Measurements from ENCODE around the gene SCFD2. TPM values are rescaled to one million over a fixed set of nuclear protein-coding genes. Genes with fewer than 3 reads are reported as not detected.
"Not testable (repeated sequence)": the region's sequence is repeated elsewhere in the genome, so short reads cannot be mapped to it uniquely, and the experiment has no call there.

The SCFD2 gene
- total RNA-seq, 1 donor from 2014 or later, result 20.4 TPM

DNA sequence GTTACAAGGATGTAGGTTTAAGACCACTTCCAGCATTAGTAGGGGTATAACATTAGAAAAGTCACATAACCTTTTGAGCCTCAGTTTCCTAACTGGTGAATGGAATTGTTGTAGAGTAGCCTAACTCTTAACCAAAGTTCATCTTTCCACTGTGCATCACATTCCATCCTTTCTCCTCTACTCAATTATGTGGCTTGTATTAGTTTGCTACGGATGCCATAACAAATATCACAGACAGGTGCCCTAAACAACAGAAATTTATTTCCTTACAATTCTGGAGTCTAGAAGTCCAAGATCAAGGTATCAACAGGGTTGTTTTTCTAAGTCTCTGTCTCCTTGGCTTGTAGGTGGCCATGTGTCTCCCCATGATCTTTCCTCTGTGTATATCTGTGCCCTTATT, 271.8 kb downstream of the SCFD2 start:
- DNase-seq, result no peak

DNA sequence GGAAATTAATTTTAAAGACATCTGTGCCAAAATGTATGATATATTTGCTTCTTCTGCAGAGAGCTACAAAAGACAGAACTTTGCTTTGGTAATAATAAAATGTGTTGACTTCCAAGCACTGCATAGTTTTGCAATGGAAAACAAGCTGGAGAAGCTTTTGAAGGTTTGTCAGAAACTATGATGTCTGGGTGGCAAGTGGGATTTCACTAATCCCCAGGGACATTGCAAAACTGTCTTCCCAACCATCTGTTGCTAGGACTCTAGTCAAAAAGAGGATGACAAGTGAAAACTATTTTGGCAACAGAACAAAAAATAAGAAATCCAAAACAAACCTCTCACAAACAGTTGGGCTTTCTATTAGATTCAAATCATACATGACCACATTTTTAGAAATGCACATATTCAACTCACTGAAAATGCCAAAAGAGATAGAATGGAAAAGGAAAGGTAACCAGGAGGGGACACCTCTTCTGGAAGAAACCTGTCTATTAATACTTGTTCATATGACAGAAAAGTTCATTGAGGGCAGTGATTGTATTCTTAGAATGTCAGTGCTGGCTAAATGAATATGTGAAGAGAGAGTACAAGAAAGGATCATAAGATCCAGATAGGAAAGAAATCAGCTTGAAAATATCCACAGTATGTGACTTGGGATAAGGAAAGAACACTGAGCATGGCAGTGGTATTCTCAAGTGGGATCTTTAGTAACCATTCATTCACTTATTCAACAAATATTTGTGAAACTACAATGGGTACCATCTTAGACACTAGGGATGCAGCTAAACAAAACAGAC, 275.7 kb downstream of the SCFD2 start:
- DNase-seq, result no peak

DNA sequence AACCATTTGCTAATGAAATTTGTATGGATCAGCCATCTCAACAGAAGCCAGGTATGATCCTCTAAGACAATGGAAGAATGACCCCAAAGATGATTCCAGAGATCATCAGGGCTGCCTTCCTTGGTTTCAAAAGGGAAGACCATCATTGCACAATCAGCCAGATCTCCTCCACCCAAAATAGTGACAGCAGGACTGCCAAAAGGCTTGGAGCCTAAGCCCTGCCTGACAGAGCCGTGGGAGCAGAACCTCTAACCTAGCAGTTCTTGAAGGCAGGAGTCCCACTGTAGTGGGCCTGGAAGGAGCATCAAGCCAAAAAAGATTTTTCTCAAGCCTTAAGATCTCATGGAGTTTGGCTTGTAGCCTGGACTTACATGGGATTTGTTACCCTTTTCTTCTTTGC, 277.7 kb downstream of the SCFD2 start:
- no peak for DNase-seq

DNA sequence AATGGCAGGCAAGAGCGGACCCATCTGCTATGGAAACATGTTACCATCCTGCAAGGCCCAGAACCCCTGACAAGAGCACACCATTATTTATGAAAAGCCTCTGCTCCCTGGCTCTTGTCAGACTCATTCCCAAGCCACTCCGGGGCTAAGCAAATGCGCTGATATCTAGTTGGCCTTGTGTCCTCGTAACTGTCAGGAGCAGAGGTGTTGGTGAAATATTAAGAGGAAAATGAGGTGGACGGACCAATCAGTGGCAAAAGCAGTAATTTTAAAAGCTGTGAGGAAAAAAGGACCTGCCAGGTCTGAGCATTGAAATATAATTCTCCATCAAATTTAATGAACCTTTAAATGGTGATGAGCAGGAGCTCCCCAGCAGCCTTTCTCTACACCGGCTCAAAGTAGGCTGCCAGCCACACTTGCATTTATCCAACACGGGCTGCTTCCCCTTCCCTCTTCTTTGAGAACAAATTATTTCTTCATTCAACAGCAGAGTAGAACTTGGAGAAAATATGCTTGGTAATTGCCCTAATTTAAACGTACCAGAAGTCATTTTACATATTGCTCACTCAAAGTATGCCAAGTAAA, 289.4 kb downstream of the SCFD2 start:
- DNase-seq, result no peak

DNA sequence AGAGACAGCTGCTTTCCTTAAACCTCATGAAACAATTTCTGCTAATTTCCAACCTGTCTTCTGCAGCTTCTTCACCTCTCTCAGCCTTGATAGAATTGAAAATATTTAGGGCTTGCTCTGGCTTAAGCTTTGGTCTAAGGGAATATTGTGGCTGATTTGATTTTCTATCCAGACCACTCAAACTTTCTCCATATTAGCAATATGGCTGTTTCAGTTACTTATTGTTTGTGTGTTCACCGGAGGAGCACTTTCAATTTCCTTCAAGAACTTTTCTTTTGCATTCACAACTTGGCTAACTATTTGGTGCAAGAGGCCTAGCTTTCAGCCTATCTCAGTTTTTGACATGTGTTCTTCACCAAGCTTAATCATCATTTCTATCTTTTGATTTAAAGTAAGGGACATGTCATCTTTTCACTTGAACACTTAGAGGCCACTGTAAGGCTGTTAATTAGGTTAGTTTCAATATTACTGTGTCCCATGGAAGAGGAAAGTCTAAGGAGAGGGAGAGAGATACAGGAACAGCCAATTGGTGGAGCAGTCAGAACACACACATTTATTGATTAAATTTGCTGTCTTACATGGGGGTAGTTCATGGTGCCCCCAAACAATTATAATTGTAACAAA, 290.6 kb downstream of the SCFD2 start:
- no peak for DNase-seq

DNA sequence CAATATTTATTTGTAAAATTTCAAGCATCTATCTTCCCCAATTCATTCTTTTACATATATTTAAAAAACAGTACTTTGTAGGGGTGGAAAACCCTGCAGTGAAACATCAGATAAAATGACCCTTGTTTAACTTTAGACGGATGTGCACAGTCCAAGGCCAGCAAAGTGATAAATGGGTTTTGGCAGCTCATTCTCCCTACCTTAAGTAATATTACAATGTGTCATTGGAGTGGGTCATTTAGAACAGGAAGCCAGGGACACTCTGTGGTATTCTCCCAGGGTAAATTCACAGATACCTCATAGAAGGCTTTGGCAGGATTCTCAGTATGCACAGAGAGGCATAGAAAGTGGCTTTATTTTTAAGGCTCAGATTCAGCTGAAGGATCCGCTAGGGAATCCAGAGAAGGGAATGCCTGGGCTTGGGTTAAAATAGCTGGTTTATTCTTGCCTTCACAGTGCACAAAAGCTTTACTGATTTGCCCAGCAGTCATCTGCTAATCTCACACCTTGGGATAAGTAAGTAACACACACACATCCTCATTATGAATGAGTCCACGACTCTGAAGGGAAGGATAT, 297.0 kb downstream of the SCFD2 start:
- no peak for DNase-seq

DNA sequence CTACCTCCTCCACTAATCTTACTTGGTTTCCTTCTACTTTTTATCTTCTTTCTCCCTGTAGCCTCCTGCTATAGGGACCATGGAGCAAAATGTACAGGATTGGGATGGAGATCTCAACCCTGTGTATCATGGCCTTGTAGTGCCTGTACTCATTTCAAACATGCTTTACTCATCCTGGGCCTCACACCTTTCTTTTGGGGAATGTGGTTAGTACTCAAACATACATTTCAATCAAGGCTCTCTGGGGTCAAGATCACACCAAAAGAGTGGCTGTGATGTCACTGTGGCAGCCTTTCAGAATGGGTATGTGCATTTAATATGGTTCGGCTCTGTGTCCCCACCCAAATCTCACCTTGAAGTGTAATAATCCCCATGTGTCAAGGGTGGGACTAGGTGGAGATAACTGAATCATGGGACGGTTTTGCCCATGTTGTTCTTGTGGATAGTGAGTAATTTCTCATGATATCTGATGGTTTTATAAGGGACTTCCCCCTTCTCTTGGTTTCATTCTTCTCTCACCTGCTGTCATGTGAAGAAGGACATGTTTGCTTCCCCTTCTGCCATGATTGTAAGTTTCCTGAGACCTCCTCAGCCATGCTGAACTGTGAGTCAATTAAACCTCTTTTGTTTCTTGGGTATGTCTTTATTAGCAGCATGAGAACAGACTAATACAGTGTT, 298.6 kb downstream of the SCFD2 start:
- DNase-seq, result no peak

DNA sequence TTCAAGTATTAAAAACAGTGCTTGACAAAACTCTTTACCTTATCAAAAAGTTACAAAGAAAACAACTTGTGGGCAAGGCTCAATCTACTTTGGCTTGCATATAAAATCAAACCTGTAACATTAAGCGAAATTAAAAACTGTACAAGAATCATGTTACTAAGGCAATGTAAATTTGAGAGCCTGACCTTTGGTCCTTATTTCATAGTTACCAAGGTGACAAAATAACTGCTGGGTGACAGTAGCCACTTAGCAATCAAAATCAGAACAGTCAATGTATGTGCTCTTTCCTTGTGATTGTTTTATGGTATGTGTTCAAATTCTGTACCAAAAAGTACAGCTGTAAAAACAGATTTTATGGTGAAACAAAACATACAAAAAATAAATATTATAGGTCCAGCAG, 299.7 kb downstream of the SCFD2 start:
- no peak for DNase-seq

DNA sequence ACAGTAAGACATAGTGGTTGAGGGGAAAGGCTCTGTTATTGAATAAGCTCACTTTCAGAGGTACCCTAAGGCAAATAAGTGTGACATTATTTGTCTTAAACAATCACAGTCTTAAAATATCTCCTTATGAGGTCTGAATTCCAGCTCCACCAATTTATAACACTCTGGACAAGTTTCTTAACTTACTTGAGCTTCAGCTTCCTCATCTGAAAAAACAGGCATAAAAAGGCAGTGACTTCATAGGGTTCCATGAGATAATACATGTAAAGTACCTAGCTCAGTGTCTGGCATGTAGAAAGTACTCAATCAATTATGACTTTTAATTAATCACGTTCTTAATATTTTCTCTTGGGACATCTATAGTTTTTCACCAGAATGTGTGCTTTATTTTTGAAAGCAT, 301.3 kb downstream of the SCFD2 start:
- DNase-seq, result no peak

DNA sequence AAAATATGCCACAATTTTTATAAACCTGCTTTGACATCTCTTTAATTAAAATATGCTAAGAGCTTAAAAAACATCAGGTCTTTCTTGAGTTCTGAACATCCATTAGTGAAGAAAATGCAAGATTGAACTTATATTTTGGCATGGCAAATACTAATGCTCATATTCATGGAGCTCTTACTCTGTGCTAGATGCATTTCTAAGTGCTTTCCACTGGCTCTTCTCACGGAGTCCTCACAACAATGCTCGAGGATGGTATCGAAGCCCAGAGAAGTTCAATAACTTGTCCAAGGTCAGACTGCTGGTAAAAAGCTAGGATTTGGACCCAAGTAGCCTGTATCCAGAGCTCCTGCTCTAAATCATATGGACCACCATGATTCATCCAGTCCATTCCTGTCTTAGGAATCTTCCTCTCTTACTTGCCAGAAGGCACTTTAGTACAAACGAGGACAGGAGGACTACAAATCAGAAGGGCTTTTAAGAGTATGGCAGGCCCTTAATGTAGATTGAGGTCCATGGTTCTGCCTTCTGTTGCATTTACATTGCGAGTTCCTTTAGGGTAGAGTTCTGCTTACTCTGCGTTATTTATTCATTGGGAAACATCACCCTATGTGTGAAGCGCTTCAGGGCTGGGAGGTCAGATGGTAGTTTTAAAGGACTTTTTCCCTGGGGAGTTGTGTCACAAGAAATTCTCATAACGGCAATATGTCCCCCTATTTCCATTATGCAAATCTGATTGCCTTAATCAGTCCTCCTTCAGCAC, 304.6 kb downstream of the SCFD2 start:
- no peak for DNase-seq

DNA sequence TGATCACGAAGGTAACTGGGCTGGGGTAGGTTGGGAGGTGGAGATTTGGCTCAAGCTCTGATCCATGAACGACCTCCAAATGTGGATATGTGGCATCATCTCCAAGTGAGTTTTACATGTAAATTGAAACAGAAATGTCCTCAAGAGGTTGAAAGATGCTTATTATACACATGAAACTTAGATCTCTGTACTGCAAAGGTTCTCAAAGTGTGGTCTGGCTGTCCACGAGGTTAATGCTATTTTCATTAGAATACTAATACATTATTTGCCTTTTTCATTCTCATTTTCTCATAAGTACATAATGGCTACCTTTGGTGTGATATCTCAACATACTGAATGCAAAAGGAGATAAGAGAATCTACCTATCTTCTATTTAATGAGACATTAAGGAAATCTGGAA, 305.6 kb downstream of the SCFD2 start:
- DNase-seq, result no peak

DNA sequence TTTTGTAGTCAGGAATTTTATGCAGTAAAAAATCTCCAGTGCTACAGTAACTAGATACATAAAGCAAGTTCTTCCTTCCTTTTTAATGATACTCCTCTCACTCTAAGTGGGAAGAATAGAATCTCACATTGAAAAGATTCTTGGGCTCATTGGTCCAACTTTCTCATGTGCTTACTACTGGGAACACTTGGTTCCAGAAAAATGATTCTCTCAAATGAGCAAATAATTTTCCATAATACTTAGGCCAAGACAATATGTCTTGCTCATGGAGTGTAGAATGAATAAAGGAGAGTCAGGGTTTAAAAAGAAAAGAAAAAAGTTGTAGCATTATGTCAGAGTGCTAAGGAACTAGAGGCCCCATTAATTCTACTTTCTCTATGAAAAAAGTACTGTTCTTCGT, 306.0 kb downstream of the SCFD2 start:
- no peak for DNase-seq

DNA sequence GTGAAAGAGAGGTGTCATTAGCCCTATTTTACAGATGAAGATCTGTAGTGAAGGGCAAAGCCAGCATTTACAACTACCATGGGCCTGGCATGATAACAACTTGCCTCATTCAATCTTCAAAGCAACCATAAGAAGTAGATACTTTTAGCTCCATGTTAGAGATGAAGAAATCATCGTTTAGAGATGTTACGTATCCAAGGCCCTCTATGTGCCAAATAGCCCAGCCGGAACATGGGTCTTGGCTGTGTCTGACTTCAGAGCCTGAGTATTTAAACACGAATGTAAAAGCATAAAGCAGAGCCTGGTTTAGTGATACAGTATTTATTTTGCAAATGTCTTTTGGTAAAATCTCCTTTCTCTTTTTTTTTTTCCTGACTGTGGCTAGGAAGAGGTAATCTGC, 306.6 kb downstream of the SCFD2 start:
- no peak for DNase-seq

DNA sequence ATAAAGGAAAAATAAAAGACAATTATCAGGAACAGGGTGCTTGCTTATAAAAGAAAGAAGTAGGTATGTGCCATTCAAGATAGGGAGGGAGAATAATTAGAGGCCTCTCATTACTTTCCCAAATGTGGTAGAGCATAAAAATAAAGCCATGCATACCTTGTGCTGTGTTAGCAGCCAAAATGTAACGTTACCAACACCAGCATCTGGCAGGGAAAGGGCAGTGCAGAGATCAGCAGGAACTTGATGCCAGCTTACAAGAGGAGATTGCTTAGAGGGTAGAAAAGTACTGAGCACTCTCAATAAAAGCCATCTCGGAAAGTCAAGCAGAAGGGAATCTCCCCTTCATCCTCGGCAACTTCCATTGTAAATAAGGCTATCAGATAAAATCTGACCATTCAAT, 308.2 kb downstream of the SCFD2 start:
- no peak for DNase-seq

DNA sequence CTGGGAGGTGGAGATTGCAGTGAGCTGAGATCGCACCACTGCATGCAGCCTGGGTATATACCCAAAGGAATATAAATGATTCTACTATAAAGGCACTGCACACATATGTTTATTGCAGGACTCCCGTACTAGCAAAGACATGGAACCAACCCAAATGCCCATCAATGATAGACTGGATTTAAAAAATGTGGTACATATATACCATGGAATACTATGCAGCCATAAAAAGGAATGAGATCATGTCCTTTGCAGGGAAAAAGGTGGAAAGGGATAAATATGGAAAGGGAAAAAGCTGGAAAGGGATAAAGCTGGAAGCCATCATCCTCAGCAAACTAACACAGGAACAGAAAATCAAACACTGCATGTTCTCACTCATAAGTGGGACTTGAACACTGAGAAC, 308.8 kb downstream of the SCFD2 start:
- DNase-seq, result not testable (repeated sequence)

DNA sequence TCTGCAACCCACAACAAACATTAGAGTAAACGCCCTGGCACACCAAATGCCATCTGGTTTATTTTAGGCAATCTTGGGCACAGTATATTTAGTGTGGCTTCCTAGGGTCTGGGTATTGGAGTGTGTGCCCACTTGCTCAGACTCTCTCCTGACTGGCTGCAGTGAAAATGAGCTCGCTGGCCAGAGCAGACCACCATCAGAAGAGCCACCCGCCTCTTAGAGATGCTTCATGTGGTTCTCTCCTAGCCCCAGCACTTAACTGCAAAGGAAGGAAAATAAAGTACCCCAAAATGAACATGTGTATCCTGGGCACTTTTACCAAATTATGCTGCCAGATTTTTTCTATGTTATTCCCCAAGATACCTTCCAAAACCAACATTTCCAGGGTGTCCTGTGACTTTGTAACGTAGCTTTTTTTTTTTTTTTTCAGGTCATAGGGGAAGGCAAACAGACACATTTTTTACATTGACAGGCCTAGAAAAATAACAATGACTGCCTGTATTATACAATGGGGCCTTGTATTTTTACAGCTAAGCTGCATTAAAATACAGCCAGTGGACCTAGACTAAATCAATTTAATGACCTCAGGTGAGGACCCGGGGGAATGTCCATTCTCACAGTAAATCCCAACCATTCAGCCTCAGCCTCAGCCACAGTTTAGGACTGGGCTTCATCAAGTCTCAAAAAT, 310.0 kb downstream of the SCFD2 start:
- DNase-seq, result no peak

DNA sequence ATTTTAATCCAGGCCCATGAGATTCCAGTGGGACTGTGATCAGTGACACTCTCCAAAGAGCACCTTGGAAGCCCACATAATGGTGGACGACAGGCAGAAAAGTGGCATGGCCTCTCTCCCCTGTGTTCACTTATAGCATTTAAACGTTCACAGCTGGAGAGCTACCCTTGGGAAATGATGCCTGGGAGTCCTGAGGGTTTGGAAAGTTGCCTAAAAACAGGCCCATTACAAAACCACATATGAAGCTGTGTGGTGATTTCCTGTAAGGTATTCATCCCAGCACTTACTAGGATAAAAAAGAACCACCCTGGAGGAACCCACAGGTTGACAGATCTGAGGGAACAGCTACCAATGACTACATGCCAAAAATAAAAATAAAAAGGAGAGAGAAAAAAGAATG, 310.6 kb downstream of the SCFD2 start:
- peak; percentile 5 for DNase-seq

DNA sequence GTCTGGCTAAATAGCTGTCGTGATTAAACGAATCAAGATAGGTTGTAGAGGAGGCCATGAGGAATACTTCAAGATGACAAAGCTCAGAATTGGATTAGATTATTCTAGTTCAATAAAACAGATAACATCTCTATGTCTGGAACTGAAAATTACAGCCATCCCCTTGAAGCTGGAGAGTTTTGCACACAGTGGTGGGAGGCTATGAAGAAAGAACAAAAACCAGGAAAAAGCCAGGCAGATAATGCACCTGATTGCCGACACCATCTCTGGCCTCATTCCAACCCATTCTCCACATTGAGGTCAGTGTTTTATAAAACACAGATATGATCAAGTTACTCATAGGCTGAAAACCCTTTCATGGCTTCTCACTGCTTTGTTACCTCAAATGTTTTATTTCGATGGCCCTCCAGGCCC, 315.5 kb downstream of the SCFD2 start:
- DNase-seq, result peak; percentile 49

DNA sequence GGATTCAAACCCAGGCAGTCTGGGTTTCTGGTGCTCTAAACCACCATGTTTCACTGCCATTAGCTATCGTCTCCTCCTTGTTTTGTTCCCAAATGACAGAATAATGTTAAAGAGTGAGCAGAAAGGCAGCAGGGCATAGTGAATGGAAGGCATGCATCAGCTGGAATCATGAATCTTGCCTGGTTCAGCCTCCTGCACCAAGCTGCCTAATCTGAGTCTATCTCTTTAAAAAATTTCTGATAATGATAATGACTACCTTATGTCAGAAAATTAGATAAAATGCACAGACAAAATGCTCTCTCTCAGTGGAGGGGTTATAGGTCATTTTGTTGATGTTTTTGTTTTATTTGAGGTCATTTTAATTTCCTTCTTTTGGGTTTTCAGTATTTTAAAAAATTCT, 316.3 kb downstream of the SCFD2 start:
- DNase-seq, result no peak

DNA sequence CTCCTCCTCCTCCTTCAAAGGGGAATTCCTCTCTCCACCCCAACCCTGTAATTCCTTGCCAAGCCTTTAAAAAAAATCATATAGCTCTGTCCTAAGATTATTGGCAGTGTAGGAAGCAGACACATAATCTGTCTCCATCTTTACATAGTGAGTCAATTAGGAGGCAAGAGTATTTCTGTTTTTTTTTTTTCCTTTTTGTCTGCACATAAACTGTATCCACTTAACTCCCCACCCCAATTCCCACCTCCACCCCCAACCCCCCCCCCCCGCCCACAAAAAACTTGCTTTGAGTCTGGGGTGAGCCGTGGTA, 321.3 kb downstream of the SCFD2 start:
- DNase-seq, result no peak

DNA sequence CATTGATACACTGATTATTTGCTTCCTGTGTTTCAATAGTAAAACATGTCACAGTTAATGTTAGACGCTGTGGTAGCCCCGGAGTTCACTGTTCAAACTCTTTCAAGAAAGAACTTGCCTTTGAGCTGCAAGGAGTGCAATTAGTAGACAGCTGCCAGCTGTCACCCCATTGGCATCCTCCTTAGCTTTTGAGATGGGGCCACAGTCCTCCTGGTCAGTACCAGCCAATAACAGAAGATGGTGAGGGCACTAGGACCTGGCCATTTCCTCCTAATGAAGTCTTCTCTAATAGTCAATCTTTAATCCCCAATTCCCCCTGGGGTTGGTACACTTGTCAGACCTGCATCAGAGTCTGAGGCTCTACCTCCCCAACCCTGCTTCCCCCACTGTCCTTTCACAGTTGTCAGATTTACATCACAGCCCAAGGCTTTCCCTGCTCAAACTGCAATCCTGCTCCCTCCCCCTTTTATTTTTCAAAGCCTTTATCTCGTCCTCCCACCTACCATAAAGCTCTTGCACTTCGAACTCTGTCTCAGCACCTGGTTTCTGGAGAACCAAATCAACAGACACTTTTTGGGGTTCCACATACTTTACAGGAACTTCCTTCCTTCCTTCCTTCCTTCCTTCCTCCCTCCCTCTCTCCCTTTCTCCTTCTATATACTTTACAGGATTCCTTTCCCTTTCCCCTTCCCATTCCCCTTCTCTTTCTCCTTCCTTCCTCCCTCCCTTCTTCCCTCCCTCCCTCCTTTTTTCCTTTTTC, 321.8 kb downstream of the SCFD2 start:
- DNase-seq, result no peak

Measured in dermis blood vessel endothelial cell (primary cell).